PC-3 (cell line): ENCODE measurements around the gene HAUS1.

Experiments used
- CTCF ChIP-seq: fragments of 300-600 bp; sonication (generic); conservative IDR thresholded peaks from 2 replicates; pipeline ENCODE4 v1.5.1; 2017; ENCODE audit warnings: antibody characterized with exemption, low read depth, mild to moderate bottlenecking, low read length
- EZH2 ChIP-seq: fragments of 300-600 bp; sonication (generic); IDR thresholded peaks from one replicate; pipeline ENCODE4 v1.6.1; 2017; ENCODE audit warnings: antibody characterized with exemption, mild to moderate bottlenecking, low read length; ENCODE audit not compliant: unreplicated experiment
- EZH2phosphoT487 ChIP-seq: fragments of 300-600 bp; sonication (generic); IDR thresholded peaks from 2 replicates; pipeline ENCODE4 v1.6.1; 2018; ENCODE audit warnings: mild to moderate bottlenecking, antibody characterized with exemption, low read length, borderline replicate concordance

- TF ChIP-seq CTCF (no peak), EZH2 (no peak), EZH2phosphoT487 (no peak)
Observed at GRCh38 chr18:46070815-46071652, 33.2 kb upstream of the HAUS1 start.
